Motor neuron (in vitro differentiated cells): ENCODE results near the gene COPB2. TPM values are rescaled to one million over a fixed set of nuclear protein-coding genes. Genes with fewer than 3 reads are reported as not detected.
"Not testable (repeated sequence)": the region's sequence is repeated elsewhere in the genome, so short reads cannot be mapped to it uniquely, and the experiment has no call there.

ENCODE experiments used
- ATAC-seq, 8 experiments: fragments of 200-7000 bp; cut with Tn5 transposase; replicated peaks in 6 of 8; 2 replicates each; pipeline ENCODE4 v1.8.0; 2021; ENCODE audit warnings: mild to moderate bottlenecking in 8 of 8, moderate library complexity in 8 of 8
- H3K27ac ChIP-seq, 2 donors: fragments of 250-450 bp; sonication (Bioruptor Pico); 2 replicates each; pipeline ENCODE4 v1.9.0; 2021; ENCODE audit warnings: antibody characterized with exemption in 2 of 2, mild to moderate bottlenecking in 2 of 2, moderate library complexity in 1 of 2
- H3K4me1 ChIP-seq, 2 donors: fragments of 250-450 bp; sonication (Bioruptor Pico); replicated peaks in 1 of 2; 2 replicates each; pipeline ENCODE4 v1.6.1; 2021; ENCODE audit warnings: antibody characterized with exemption in 2 of 2, mild to moderate bottlenecking in 2 of 2, moderate library complexity in 1 of 2
- H3K4me3 ChIP-seq, 5 donors: fragments of 250-450 bp; sonication (Bioruptor Pico); 2 replicates each; pipeline ENCODE4 v1.9.0; 2021; ENCODE audit warnings: antibody characterized with exemption in 5 of 5, mild to moderate bottlenecking in 5 of 5, moderate library complexity in 4 of 5
- WGBS, 10 experiments: fragments of 450-650 bp; shearing (Covaris generic); methylation state at CpG; one replicate each; pipeline ENCODE4 v1.0.0; 2022; 5-methylcytosine and 5-hydroxymethylcytosine counted together
- in situ Hi-C, 9 experiments: fragments of 400-800 bp; cut with MboI; loops; one replicate each; pipeline ENCODE4 v1.15.0; 2021; ENCODE audit warnings: low sequenced_read_pairs in 9 of 9, low pct_unique_long_range_greater_than_20kb in 2 of 9; ENCODE audit not compliant: unreplicated experiment in 9 of 9
- total RNA-seq, 8 experiments: library from RNA; unstranded; fragments of 300-600 nt; gene quantifications; 2 replicates each; pipeline versions ENCODE4 v1.2.3 to v1.2.4, GENCODE V29; 2022

Gene COPB2
- total RNA-seq, 8 experiments from 2014 or later: 111 to 199 (median 163) TPM

- no peak for ATAC-seq
- H3K4me3 ChIP-seq: no peak overlapping the region
- H3K27ac ChIP-seq: no peak overlapping the region
- WGBS, 10 experiments: 40 to 100% (median 89%) methylated on average over 1 of the region's 1 CpG; no CpG with 5 or more reads in 2 of the 10 experiments
- H3K4me1 ChIP-seq: peaks cover 0 to 7% of the 10 kb centered on the region in 2 donors
- in situ Hi-C loops: no loop called here
These were observed 26.8 kb upstream of the COPB2 start for GRCh38 chr3:139416275-139416674.

- peak in 1 of 8 experiments; percentile 42 for ATAC-seq
- Histone ChIP-seq H3K4me1 (no peaks in the 10 kb centered on the region), H3K27ac (no peak overlapping the region), H3K4me3 (no peak overlapping the region)
- WGBS, 10 experiments: 9 to 100% (median 20%) methylated on average over 1 to 2 of the region's 2 CpGs; no CpG with 5 or more reads in 5 of the 10 experiments
- in situ Hi-C loops: no loop called here
These were observed 25.3 kb upstream of the COPB2 start for GRCh38 chr3:139414608-139415224.

GRCh38 chr3:139412891-139413290 lies 23.4 kb upstream of the COPB2 start:
- in situ Hi-C loops, H3K4me3 ChIP-seq, H3K4me1 ChIP-seq, H3K27ac ChIP-seq, ATAC-seq: not testable (repeated sequence)

GRCh38 chr3:139401155-139401554 lies 11.7 kb upstream of the COPB2 start:
- WGBS, 10 experiments: 40 to 100% (median 88%) methylated on average over 1 to 2 of the region's 2 CpGs
- in situ Hi-C loops, H3K4me1 ChIP-seq, H3K4me3 ChIP-seq, H3K27ac ChIP-seq, ATAC-seq: not testable (repeated sequence)

- in situ Hi-C loops: no loop called here
- Histone ChIP-seq H3K4me3 (no peak overlapping the region), H3K27ac (no peak overlapping the region), H3K4me1 (peaks cover 2 to 3% of the 10 kb centered on the region in 2 donors)
- peak in 3 of 8 experiments; percentile 99 to 100 (median 99) for ATAC-seq
- 0 to 100% (median 82%) methylated on average over 1 to 2 of the region's 3 CpGs for WGBS, 10 experiments
These were observed 7.3 kb upstream of the COPB2 start for GRCh38 chr3:139396707-139397106.

- in situ Hi-C loops: no loop called here
- no peak overlapping the region for H3K27ac ChIP-seq
- H3K4me1 ChIP-seq: peaks cover 9 to 14% of the 10 kb centered on the region in 2 donors
- H3K4me3 ChIP-seq: no peak overlapping the region
- ATAC-seq: no peak
These were observed 4.7 kb upstream of the COPB2 start for GRCh38 chr3:139394116-139394515.

- Histone ChIP-seq H3K4me3 (peak overlapping the region; percentile 55 to 99 (median 73)), H3K27ac (peak overlapping the region; percentile 97 to 100), H3K4me1 (peaks cover 17 to 23% of the 10 kb centered on the region in 2 donors)
- ATAC-seq: peak in 1 of 8 experiments; percentile 8
- 0 to 46% (median 5%) methylated on average over 2 to 9 of the region's 25 CpGs; no CpG with 5 or more reads in 1 of the 10 experiments for WGBS, 10 experiments
- in situ Hi-C loops: no loop called here
These were observed 461 bp downstream of the COPB2 start for GRCh38 chr3:139388821-139389551.

GRCh38 chr3:139388077-139388476 lies 1.4 kb downstream of the COPB2 start:
- ATAC-seq: no peak

GRCh38 chr3:139382291-139382690 lies 7.2 kb downstream of the COPB2 start:
- 79 to 100% (median 94%) methylated on average over 1 to 2 of the region's 2 CpGs; no CpG with 5 or more reads in 3 of the 10 experiments for WGBS, 10 experiments
- not testable (repeated sequence) for ATAC-seq

More at GRCh38 chr3:139388077-139388476, 1.4 kb downstream of the COPB2 start:
- in situ Hi-C loops: no loop called here
- H3K4me3 ChIP-seq: peak overlapping the region; percentile 55 to 99 (median 73)
- H3K27ac ChIP-seq: no peak overlapping the region
- 59 to 92% (median 80%) methylated on average over 7 to 10 of the region's 10 CpGs; no CpG with 5 or more reads in 1 of the 10 experiments for WGBS, 10 experiments
- H3K4me1 ChIP-seq: peaks cover 17 to 23% of the 10 kb centered on the region in 2 donors

GRCh38 chr3:139380575-139380974 lies 8.9 kb downstream of the COPB2 start:
- Histone ChIP-seq H3K4me3 (no peak overlapping the region), H3K4me1 (peaks cover 0 to 8% of the 10 kb centered on the region in 2 donors), H3K27ac (no peak overlapping the region)
- 83 to 100% (median 94%) methylated on average over 1 to 4 of the region's 4 CpGs; no CpG with 5 or more reads in 1 of the 10 experiments for WGBS, 10 experiments
- no peak for ATAC-seq
- in situ Hi-C loops: no loop called here

More at GRCh38 chr3:139382291-139382690, 7.2 kb downstream of the COPB2 start:
- H3K27ac ChIP-seq, in situ Hi-C loops, H3K4me3 ChIP-seq, H3K4me1 ChIP-seq: not testable (repeated sequence)

GRCh38 chr3:139378587-139379241 lies 10.7 kb downstream of the COPB2 start:
- ATAC-seq: peak; percentile 52 to 82 (median 66)
- in situ Hi-C loops: no loop called here

GRCh38 chr3:139377378-139377777 lies 12.1 kb downstream of the COPB2 start:
- ATAC-seq: no peak
- H3K4me3 ChIP-seq: no peak overlapping the region
- WGBS, 10 experiments: 81 to 100% (median 88%) methylated on average over 2 to 3 of the region's 3 CpGs; no CpG with 5 or more reads in 1 of the 10 experiments
- peaks cover 0 to 8% of the 10 kb centered on the region in 2 donors for H3K4me1 ChIP-seq
- in situ Hi-C loops: no loop called here
- no peak overlapping the region for H3K27ac ChIP-seq

More at GRCh38 chr3:139378587-139379241, 10.7 kb downstream of the COPB2 start:
- H3K27ac ChIP-seq: no peak overlapping the region
- H3K4me3 ChIP-seq: no peak overlapping the region
- peaks cover 0 to 8% of the 10 kb centered on the region in 2 donors for H3K4me1 ChIP-seq
- WGBS, 10 experiments: 45 to 100% (median 84%) methylated on average over 1 to 3 of the region's 3 CpGs

GRCh38 chr3:139374099-139374498 lies 15.3 kb downstream of the COPB2 start:
- Histone ChIP-seq H3K4me1 (peaks cover 0 to 4% of the 10 kb centered on the region in 2 donors), H3K4me3 (no peak overlapping the region), H3K27ac (no peak overlapping the region)
- in situ Hi-C loops: no loop called here
- WGBS, 10 experiments: 70 to 100% (median 96%) methylated on average over 1 to 2 of the region's 2 CpGs; no CpG with 5 or more reads in 1 of the 10 experiments
- no peak for ATAC-seq
